ENCODE measurements around the gene UBAC1. TPM values are rescaled to one million over a fixed set of nuclear protein-coding genes. Genes with fewer than 3 reads are reported as not detected.

Gene UBAC1
- polyA plus RNA-seq, 1 donor (not counting 4 experiments of a cell fraction or from before 2014, with no cell fraction given) = 50.7 TPM

DNA sequence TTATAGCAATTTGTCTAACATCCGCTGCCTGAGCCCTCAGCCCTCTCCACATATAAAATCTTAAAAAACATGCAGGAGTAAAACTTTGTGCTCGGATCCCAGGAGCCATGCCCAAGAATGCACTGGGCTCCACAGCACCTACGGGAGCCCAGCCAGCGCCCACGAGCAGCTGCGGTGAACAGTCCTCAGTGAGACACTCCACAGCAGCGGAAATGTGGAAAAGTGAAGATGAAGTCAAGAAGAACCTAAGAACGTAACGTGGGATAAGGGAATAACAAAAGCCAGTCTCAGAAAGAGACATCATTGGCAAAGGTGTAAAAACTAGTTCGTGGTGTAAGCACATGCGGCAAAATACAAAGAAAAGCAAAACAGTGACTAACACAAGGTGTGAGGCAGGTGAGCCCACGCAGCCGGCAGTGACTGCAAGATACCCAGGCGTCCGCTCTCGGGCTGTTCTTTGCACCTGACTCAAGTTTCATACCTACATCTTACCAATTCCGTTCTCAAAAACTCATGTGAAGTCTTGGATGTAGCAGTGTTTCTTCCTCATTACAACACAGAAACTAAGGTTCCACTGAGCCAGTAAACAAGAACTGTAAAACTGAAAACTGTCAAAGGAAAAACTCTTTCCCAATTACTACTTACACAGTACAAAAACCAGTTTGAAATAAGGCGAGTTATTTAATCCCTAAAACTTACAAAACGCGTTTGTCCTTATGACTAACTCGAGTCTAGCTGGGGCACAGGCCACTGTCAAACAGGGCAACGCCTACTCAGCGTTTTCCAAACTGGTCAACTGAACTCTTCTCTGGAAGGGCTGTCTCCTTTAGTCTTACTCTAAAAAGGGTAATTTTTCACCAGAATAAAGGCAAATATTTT, 55.6 kb downstream of the UBAC1 start:
- peaks cover 2% of the 10 kb centered on the region for H3K9me1 ChIP-seq (ENCODE audit: control insufficient read depth, extremely low read depth, insufficient read depth, low read length)
- peak overlapping the region; percentile 84 for H3K9ac ChIP-seq (ENCODE audit: control insufficient read depth, extremely low read depth, insufficient read depth, low read length)
- H3K79me2 ChIP-seq (ENCODE audit: control insufficient read depth, insufficient read depth, low read length) = peaks cover 55% of the 10 kb centered on the region
- peak overlapping the region; percentile 89 for H3K4me2 ChIP-seq (ENCODE audit: control insufficient read depth, extremely low read depth, insufficient read depth, low read depth, low read length)
- peak overlapping the region; percentile 94 for H3K27ac ChIP-seq (ENCODE audit: control insufficient read depth, insufficient read depth, low read length)
- no peak overlapping the region for H2AFZ ChIP-seq (ENCODE audit: control insufficient read depth, low read length)
- peaks cover 4 to 9% of the 10 kb centered on the region in 2 experiments for H3K36me3 ChIP-seq (ENCODE audit: control insufficient read depth in 2 of 2, extremely low read depth in 1 of 2, insufficient read depth in 2 of 2, low read length in 2 of 2)
- dilution Hi-C loops (cut with MboI; ENCODE audit: extremely low pct_ligation_motif_present, low sequenced_read_pairs) = no loop called here
- H3K4me3 ChIP-seq (ENCODE audit: control insufficient read depth in 2 of 3, extremely low read depth in 1 of 3, insufficient read depth in 2 of 3, low read depth in 1 of 3, low read length in 3 of 3) = peak overlapping the region; percentile 53 to 64 (median 60)
- H3K4me1 ChIP-seq (ENCODE audit: control insufficient read depth, extremely low read depth, insufficient read depth, low read length) = peaks cover 48% of the 10 kb centered on the region
- FAIRE-seq (no peak), DNase-seq (ENCODE audit: low read depth, low spot score) (no peak)
- H4K20me1 ChIP-seq (ENCODE audit: control insufficient read depth, extremely low read depth, insufficient read depth, low read length) = no peaks in the 10 kb centered on the region
- TF ChIP-seq, protein P1, sequence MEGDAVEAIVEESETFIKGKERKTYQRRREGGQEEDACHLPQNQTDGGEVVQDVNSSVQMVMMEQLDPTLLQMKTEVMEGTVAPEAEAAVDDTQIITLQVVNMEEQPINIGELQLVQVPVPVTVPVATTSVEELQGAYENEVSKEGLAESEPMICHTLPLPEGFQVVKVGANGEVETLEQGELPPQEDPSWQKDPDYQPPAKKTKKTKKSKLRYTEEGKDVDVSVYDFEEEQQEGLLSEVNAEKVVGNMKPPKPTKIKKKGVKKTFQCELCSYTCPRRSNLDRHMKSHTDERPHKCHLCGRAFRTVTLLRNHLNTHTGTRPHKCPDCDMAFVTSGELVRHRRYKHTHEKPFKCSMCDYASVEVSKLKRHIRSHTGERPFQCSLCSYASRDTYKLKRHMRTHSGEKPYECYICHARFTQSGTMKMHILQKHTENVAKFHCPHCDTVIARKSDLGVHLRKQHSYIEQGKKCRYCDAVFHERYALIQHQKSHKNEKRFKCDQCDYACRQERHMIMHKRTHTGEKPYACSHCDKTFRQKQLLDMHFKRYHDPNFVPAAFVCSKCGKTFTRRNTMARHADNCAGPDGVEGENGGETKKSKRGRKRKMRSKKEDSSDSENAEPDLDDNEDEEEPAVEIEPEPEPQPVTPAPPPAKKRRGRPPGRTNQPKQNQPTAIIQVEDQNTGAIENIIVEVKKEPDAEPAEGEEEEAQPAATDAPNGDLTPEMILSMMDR (optimal IDR thresholded peaks at IDR 0.05 in 1 of 3, IDR thresholded peaks at IDR 0.05 in 1 of 3, conservative IDR thresholded peaks at IDR 0.05 in 1 of 3; ENCODE audit: extremely low read depth in 1 of 3, insufficient read depth in 2 of 3, low read length in 3 of 3) = no peak
- no peak for TF ChIP-seq EZH2 (IDR thresholded peaks at IDR 0.05; ENCODE audit: low read length)
- no peaks in the 10 kb centered on the region for H3K9me3 ChIP-seq (ENCODE audit: control insufficient read depth, low read depth, low read length)
- no peaks in the 10 kb centered on the region for H3K27me3 ChIP-seq (ENCODE audit: control insufficient read depth, extremely low read depth, insufficient read depth, low read length)

DNA sequence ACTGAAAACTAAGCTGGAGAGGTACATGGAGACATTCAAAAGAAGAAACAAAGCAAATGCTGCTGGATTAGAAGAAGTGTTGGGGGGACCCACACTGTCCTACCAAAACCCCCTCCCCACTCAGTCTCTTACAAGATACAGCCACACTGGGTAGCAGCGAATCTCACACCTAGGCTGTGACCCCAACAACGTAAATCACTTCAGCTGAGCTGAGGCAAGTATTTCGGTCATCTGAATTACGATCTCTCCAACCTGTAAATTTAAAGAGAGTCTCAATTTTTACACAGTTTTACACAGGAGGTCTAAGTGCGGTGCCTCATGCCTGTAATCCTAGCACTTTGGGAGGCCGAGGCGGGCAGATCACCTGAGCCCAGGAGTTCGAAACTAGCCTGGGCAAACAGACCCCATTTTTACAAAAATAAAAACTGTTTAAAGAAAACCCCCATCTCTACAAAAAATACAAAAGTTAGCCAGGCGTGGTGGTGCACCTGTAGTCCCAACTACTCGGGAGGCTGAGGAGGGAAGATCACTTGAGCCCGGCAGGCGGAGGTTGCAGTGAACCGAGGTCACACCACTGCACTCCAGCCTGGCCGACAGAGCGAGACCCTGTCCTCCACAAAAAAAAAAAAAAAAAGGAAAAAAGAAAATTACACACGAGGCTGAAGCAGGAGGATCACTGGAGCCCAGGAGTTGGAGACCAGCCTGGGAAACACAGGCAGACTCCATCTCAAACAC, 57.2 kb downstream of the UBAC1 start:
- Histone ChIP-seq H3K27me3 (ENCODE audit: control insufficient read depth, extremely low read depth, insufficient read depth, low read length) (no peaks in the 10 kb centered on the region), H3K4me2 (ENCODE audit: control insufficient read depth, extremely low read depth, insufficient read depth, low read depth, low read length) (no peak overlapping the region), H2AFZ (ENCODE audit: control insufficient read depth, low read length) (no peak overlapping the region), H3K27ac (ENCODE audit: control insufficient read depth, insufficient read depth, low read length) (peak overlapping the region; percentile 94), H3K4me3 (ENCODE audit: control insufficient read depth in 2 of 3, extremely low read depth in 1 of 3, insufficient read depth in 2 of 3, low read depth in 1 of 3, low read length in 3 of 3) (no peak overlapping the region), H3K9me1 (ENCODE audit: control insufficient read depth, extremely low read depth, insufficient read depth, low read length) (peaks cover 2% of the 10 kb centered on the region), H3K4me1 (ENCODE audit: control insufficient read depth, extremely low read depth, insufficient read depth, low read length) (peaks cover 47% of the 10 kb centered on the region), H3K9me3 (ENCODE audit: control insufficient read depth, low read depth, low read length) (no peaks in the 10 kb centered on the region), H4K20me1 (ENCODE audit: control insufficient read depth, extremely low read depth, insufficient read depth, low read length) (no peaks in the 10 kb centered on the region), H3K9ac (ENCODE audit: control insufficient read depth, extremely low read depth, insufficient read depth, low read length) (no peak overlapping the region), H3K79me2 (ENCODE audit: control insufficient read depth, insufficient read depth, low read length) (peaks cover 66% of the 10 kb centered on the region), H3K36me3 (ENCODE audit: control insufficient read depth in 2 of 2, extremely low read depth in 1 of 2, insufficient read depth in 2 of 2, low read length in 2 of 2) (peaks cover 2 to 9% of the 10 kb centered on the region in 2 experiments)
- dilution Hi-C loops (cut with MboI; ENCODE audit: extremely low pct_ligation_motif_present, low sequenced_read_pairs) = no loop called here
- FAIRE-seq = no peak
- no peak for DNase-seq (ENCODE audit: low read depth, low spot score)
- TF ChIP-seq, protein P1 (optimal IDR thresholded peaks at IDR 0.05 in 1 of 3, IDR thresholded peaks at IDR 0.05 in 1 of 3, conservative IDR thresholded peaks at IDR 0.05 in 1 of 3; ENCODE audit: extremely low read depth in 1 of 3, insufficient read depth in 2 of 3, low read length in 3 of 3) = no peak
- no peak for TF ChIP-seq EZH2 (IDR thresholded peaks at IDR 0.05; ENCODE audit: low read length)
